Body of pancreas (tissue), 4 donors: ENCODE results near the gene NEDD4L.

Experiments
- POLR2A ChIP-seq, 3 donors: fragments of 450-650 bp; IDR thresholded peaks; one replicate each; pipeline ENCODE4 v1.6.1; 2016; ENCODE audit warnings: antibody characterized with exemption in 3 of 3, mild to moderate bottlenecking in 2 of 3
- TF ChIP-seq, protein P1 (sequence below), 7 experiments: fragments of 450-650 bp in 4 of 7; fragments of 200-600 bp in 3 of 7; sonication (generic) in 3 of 7; IDR thresholded peaks; one replicate each; pipeline ENCODE4 v1.5.1; 2016 to 2019; ENCODE audit warnings: antibody characterized with exemption in 7 of 7

DNA sequence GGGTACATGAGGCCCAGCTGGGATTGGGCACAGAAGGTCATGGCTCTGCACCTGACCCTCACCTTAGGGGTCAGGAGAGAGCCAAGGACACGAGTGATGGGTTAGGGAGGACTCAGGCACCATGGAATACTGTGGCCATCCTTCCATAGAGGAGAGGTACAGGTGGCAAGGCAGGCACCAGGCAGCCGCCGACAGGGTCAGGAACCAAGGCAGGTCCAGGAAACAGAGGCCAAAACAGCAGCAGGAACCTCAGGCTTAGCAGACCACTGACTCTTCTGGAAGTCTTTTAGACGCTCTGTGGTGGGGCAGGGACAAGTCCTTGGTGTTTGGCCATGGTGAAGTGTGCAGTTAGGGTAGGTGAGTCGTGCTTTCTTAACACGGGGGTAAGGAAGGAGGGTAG lies 128.0 kb downstream of the NEDD4L start:
- TF ChIP-seq, protein P1, sequence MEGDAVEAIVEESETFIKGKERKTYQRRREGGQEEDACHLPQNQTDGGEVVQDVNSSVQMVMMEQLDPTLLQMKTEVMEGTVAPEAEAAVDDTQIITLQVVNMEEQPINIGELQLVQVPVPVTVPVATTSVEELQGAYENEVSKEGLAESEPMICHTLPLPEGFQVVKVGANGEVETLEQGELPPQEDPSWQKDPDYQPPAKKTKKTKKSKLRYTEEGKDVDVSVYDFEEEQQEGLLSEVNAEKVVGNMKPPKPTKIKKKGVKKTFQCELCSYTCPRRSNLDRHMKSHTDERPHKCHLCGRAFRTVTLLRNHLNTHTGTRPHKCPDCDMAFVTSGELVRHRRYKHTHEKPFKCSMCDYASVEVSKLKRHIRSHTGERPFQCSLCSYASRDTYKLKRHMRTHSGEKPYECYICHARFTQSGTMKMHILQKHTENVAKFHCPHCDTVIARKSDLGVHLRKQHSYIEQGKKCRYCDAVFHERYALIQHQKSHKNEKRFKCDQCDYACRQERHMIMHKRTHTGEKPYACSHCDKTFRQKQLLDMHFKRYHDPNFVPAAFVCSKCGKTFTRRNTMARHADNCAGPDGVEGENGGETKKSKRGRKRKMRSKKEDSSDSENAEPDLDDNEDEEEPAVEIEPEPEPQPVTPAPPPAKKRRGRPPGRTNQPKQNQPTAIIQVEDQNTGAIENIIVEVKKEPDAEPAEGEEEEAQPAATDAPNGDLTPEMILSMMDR (IDR thresholded peaks at IDR 0.05): no peak
- no peak for TF ChIP-seq POLR2A (IDR thresholded peaks at IDR 0.05)
